Progenitor cell of endocrine pancreas (in vitro differentiated cells): ENCODE results near the gene CRMP1. TPM values are rescaled to one million over a fixed set of nuclear protein-coding genes. Genes with fewer than 3 reads are reported as not detected.

ENCODE experiments used
- DNase-seq: peaks from one replicate; pipeline ENCODE4 v3.0.0; 2021; ENCODE audit warnings: low spot score; ENCODE audit not compliant: unreplicated experiment
- H3K27ac Mint-ChIP-seq: 2 replicates; pipeline ENCODE4 v1.8.0; 2021; ENCODE audit warnings: mild to moderate bottlenecking, moderate library complexity, mixed read lengths
- H3K27me3 Mint-ChIP-seq: 2 replicates; pipeline ENCODE4 v1.8.0; 2021; ENCODE audit warnings: mixed read lengths
- H3K36me3 Mint-ChIP-seq: 2 replicates; pipeline ENCODE4 v1.8.0; 2022; ENCODE audit warnings: mixed read lengths; ENCODE audit not compliant: insufficient read depth
- H3K4me1 Mint-ChIP-seq: 2 replicates; pipeline ENCODE4 v1.8.0; 2021; ENCODE audit warnings: low read depth, mixed read lengths
- H3K4me3 Mint-ChIP-seq: 2 replicates; pipeline ENCODE4 v1.8.0; 2021; ENCODE audit warnings: low read depth, mild to moderate bottlenecking, moderate library complexity, mixed read lengths
- H3K9me3 Mint-ChIP-seq: 2 replicates; pipeline ENCODE4 v1.8.0; 2021; ENCODE audit warnings: low read depth, mixed read lengths
- CTCF ChIP-seq: fragments of 200-600 bp; sonication (generic); IDR thresholded peaks from one replicate; pipeline ENCODE4 v1.5.0; 2021; ENCODE audit warnings: antibody characterized with exemption, mild to moderate bottlenecking; ENCODE audit not compliant: unreplicated experiment
- microRNA-seq: library from miRNA; unstranded; fragments of <30 nt; microRNA quantifications from one replicate; pipeline ENCODE4 v1.1.0, GENCODE V29; 2020; ENCODE audit warnings: borderline number of aligned reads; ENCODE audit not compliant: unreplicated experiment
- total RNA-seq: library from RNA; stranded (reverse); gene quantifications from 2 replicates; pipeline ENCODE4 v1.2.1, GENCODE V29; 2021

Gene CRMP1
- total RNA-seq, 1 donor from 2014 or later, result 17.6 TPM

- H3K27me3 Mint-ChIP-seq, result no peaks in the 10 kb centered on the region
- peaks cover 13% of the 10 kb centered on the region for H3K9me3 Mint-ChIP-seq
- no peaks in the 10 kb centered on the region for H3K4me1 Mint-ChIP-seq
- H3K4me3 Mint-ChIP-seq, result no peak overlapping the region
- TF ChIP-seq CTCF, result no peak
- H3K36me3 Mint-ChIP-seq, result peaks cover 31% of the 10 kb centered on the region
- no peak overlapping the region for H3K27ac Mint-ChIP-seq
- no peak for DNase-seq
These were observed 111.9 kb downstream of the CRMP1 start for GRCh38 chr4:5780831-5781480.

GRCh38 chr4:5776510-5776909, 116.4 kb downstream of the CRMP1 start:
- Mint-ChIP-seq H3K4me1 (no peaks in the 10 kb centered on the region), H3K4me3 (no peak overlapping the region), H3K9me3 (peaks cover 18% of the 10 kb centered on the region), H3K27me3 (no peaks in the 10 kb centered on the region), H3K27ac (no peak overlapping the region), H3K36me3 (peaks cover 33% of the 10 kb centered on the region)
- DNase-seq, result no peak
- no peak for TF ChIP-seq CTCF

GRCh38 chr4:5774416-5775036, 118.4 kb downstream of the CRMP1 start:
- Mint-ChIP-seq H3K4me1 (no peaks in the 10 kb centered on the region), H3K36me3 (peaks cover 41% of the 10 kb centered on the region), H3K9me3 (peaks cover 18% of the 10 kb centered on the region), H3K27ac (no peak overlapping the region), H3K4me3 (no peak overlapping the region), H3K27me3 (no peaks in the 10 kb centered on the region)
- no peak for TF ChIP-seq CTCF
- no peak for DNase-seq

- no peaks in the 10 kb centered on the region for H3K4me1 Mint-ChIP-seq
- no peak overlapping the region for H3K4me3 Mint-ChIP-seq
- no peak for DNase-seq
- no peaks in the 10 kb centered on the region for H3K27me3 Mint-ChIP-seq
- H3K9me3 Mint-ChIP-seq, result peaks cover 24% of the 10 kb centered on the region
- H3K36me3 Mint-ChIP-seq, result peaks cover 53% of the 10 kb centered on the region
- H3K27ac Mint-ChIP-seq, result peak overlapping the region; percentile 21
- TF ChIP-seq CTCF, result no peak
These were observed 119.7 kb downstream of the CRMP1 start for GRCh38 chr4:5773271-5773555.

GRCh38 chr4:5772528-5773270, 120.2 kb downstream of the CRMP1 start:
- no peaks in the 10 kb centered on the region for H3K27me3 Mint-ChIP-seq
- H3K9me3 Mint-ChIP-seq, result peaks cover 29% of the 10 kb centered on the region
- peak overlapping the region; percentile 21 for H3K27ac Mint-ChIP-seq
- peaks cover 57% of the 10 kb centered on the region for H3K36me3 Mint-ChIP-seq
- no peak for DNase-seq
- H3K4me3 Mint-ChIP-seq, result no peak overlapping the region
- no peaks in the 10 kb centered on the region for H3K4me1 Mint-ChIP-seq
- no peak for TF ChIP-seq CTCF

Small RNAs within 50 kb of the gene (microRNA-seq; reads per million reads assigned to microRNA genes)
- not detected for gene MIR378D1

Other genes starting within 250 kb of the CRMP1 start
- gene EVC2, start 184.5 kb downstream of the CRMP1 start, total RNA-seq, result 14.1 and 14.4 TPM in 2 replicates
- gene EVC, start 181.9 kb downstream of the CRMP1 start, total RNA-seq, result 30.2 and 33.3 TPM in 2 replicates
- 0.18 and 0.19 TPM in 2 replicates for gene C4orf50, start 125.3 kb upstream of the CRMP1 start, total RNA-seq